Keratinocyte (primary cell): ENCODE measurements around the gene CCDC148.

ENCODE experiments used
- EZH2 ChIP-seq: IDR thresholded peaks from one replicate; pipeline ENCODE4 v1.6.1; 2012; ENCODE audit warnings: inconsistent platforms, mild to moderate bottlenecking, low read length, moderate library complexity
- TF ChIP-seq, protein P1 (sequence below), 3 experiments: IDR thresholded peaks in 1 of 3; conservative IDR thresholded peaks in 1 of 3; optimal IDR thresholded peaks in 1 of 3; 2 replicates in 2 of 3; 3 replicates in 1 of 3; pipeline versions ENCODE3 to v1.5.1; 2011; ENCODE audit warnings: low read length in 3 of 3, mild to moderate bottlenecking in 3 of 3, moderate library complexity in 2 of 3, control low read depth in 1 of 3, inconsistent platforms in 1 of 3; ENCODE audit not compliant: insufficient read depth in 2 of 3; ENCODE audit errors: extremely low read depth in 1 of 3

DNA sequence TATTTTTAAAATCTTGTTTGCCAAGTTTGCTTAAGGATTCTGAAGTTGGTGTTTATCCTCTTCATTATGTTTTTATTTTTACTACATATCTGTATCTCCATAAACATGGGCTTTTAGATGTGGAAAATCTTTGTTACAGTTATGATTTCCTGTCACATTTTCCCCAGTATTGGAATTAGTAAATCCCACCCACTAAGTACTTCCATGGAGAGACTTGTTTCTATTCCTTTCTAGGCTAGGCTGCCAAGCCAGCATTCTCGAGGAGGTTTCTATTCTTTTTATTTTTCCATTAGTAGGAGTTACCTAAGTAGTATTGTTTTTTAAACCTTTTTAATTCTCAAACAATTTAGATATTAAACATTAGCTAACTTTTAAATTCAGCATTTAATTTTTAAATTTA lies 22.3 kb upstream of the CCDC148 start:
- TF ChIP-seq, protein P1, sequence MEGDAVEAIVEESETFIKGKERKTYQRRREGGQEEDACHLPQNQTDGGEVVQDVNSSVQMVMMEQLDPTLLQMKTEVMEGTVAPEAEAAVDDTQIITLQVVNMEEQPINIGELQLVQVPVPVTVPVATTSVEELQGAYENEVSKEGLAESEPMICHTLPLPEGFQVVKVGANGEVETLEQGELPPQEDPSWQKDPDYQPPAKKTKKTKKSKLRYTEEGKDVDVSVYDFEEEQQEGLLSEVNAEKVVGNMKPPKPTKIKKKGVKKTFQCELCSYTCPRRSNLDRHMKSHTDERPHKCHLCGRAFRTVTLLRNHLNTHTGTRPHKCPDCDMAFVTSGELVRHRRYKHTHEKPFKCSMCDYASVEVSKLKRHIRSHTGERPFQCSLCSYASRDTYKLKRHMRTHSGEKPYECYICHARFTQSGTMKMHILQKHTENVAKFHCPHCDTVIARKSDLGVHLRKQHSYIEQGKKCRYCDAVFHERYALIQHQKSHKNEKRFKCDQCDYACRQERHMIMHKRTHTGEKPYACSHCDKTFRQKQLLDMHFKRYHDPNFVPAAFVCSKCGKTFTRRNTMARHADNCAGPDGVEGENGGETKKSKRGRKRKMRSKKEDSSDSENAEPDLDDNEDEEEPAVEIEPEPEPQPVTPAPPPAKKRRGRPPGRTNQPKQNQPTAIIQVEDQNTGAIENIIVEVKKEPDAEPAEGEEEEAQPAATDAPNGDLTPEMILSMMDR (optimal IDR thresholded peaks at IDR 0.05 in 1 of 3, IDR thresholded peaks at IDR 0.05 in 1 of 3, conservative IDR thresholded peaks at IDR 0.05 in 1 of 3; ENCODE audit: extremely low read depth in 1 of 3, insufficient read depth in 2 of 3, low read length in 3 of 3), result no peak
- no peak for TF ChIP-seq EZH2
